Measurements from ENCODE around the gene TEX9. TPM values are rescaled to one million over a fixed set of nuclear protein-coding genes. Genes with fewer than 3 reads are reported as not detected.

The TEX9 gene
- total RNA-seq, 1 donor from 2014 or later = 4.7 TPM

DNA sequence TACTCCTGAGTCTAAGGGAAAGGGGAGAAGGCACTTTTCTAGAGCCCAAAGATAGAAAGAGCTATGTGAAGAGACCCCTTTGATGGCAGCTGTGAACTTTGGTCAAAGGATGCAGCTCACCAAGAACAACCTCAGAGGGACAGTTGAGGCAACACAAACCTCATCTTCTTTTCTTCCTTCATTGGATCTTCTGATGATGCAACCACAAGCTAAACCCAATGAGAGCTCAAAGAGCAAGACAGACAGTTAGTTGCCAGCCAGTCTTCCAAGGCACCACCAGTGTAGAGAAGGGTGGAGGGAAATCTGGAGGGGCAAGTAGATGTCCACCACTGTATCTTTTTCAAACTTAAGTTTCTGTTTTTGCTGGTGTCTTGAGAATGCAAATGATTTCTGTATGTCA is 110.1 kb downstream of the TEX9 start:
- TF ChIP-seq, protein P1, sequence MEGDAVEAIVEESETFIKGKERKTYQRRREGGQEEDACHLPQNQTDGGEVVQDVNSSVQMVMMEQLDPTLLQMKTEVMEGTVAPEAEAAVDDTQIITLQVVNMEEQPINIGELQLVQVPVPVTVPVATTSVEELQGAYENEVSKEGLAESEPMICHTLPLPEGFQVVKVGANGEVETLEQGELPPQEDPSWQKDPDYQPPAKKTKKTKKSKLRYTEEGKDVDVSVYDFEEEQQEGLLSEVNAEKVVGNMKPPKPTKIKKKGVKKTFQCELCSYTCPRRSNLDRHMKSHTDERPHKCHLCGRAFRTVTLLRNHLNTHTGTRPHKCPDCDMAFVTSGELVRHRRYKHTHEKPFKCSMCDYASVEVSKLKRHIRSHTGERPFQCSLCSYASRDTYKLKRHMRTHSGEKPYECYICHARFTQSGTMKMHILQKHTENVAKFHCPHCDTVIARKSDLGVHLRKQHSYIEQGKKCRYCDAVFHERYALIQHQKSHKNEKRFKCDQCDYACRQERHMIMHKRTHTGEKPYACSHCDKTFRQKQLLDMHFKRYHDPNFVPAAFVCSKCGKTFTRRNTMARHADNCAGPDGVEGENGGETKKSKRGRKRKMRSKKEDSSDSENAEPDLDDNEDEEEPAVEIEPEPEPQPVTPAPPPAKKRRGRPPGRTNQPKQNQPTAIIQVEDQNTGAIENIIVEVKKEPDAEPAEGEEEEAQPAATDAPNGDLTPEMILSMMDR (conservative IDR thresholded peaks at IDR 0.05; ENCODE audit: low read depth, low read length) = no peak
- no peak overlapping the region for H3K4me3 ChIP-seq (ENCODE audit: low read depth, low read length)
- no peak for DNase-seq (ENCODE audit: low read depth)

Other genes starting within 250 kb of the TEX9 start
- 4.8 TPM in 2 replicates for gene RFX7, start 121.5 kb upstream of the TEX9 start, total RNA-seq
- 3.1 and 4.8 TPM in 2 replicates for gene MNS1, start 99.7 kb downstream of the TEX9 start, total RNA-seq